Parathyroid adenoma (tissue), 2 donors: ENCODE results near the gene CCDC97.

ENCODE experiments used
- H2AFZ ChIP-seq: fragments of 300-600 bp; sonication (generic); one replicate; pipeline ENCODE4 v1.7.0; 2017; ENCODE audit warnings: antibody characterized with exemption, mild to moderate bottlenecking
- H3K27ac ChIP-seq: fragments of 300-600 bp; sonication (generic); one replicate; pipeline ENCODE4 v1.7.0; 2017
- H3K27me3 ChIP-seq: fragments of 300-600 bp; sonication (generic); one replicate; pipeline ENCODE4 v1.7.0; 2017; ENCODE audit warnings: low read length; ENCODE audit not compliant: control insufficient read depth, insufficient read depth
- H3K36me3 ChIP-seq: fragments of 300-600 bp; sonication (generic); one replicate; pipeline ENCODE4 v1.7.0; 2017; ENCODE audit warnings: low read length; ENCODE audit not compliant: control insufficient read depth, insufficient read depth
- H3K4me1 ChIP-seq: fragments of 300-600 bp; sonication (generic); one replicate; pipeline ENCODE4 v1.7.0; 2017; ENCODE audit warnings: control low read depth
- H3K4me2 ChIP-seq: fragments of 300-600 bp; sonication (generic); one replicate; pipeline ENCODE4 v1.7.0; 2017; ENCODE audit warnings: low read length
- H3K4me3 ChIP-seq: fragments of 300-600 bp; sonication (generic); one replicate; pipeline ENCODE4 v1.7.0; 2017; ENCODE audit warnings: low read depth, low read length
- H3K79me2 ChIP-seq: fragments of 300-600 bp; sonication (generic); one replicate; pipeline ENCODE4 v1.7.0; 2017; ENCODE audit warnings: control low read depth
- H3K9ac ChIP-seq: fragments of 300-600 bp; sonication (generic); one replicate; pipeline ENCODE4 v1.7.0; 2017; ENCODE audit warnings: mild to moderate bottlenecking
- H3K9me3 ChIP-seq: fragments of 300-600 bp; sonication (generic); one replicate; pipeline ENCODE4 v1.7.0; 2017; ENCODE audit warnings: low read length; ENCODE audit not compliant: control insufficient read depth
- TF ChIP-seq, protein P1 (sequence below): fragments of 300-600 bp; sonication (generic); IDR thresholded peaks from one replicate; pipeline ENCODE4 v1.7.0; 2017; ENCODE audit warnings: antibody characterized with exemption, mild to moderate bottlenecking
- donor health status: primary hyperparathyroidism.

CCDC97 gene

DNA sequence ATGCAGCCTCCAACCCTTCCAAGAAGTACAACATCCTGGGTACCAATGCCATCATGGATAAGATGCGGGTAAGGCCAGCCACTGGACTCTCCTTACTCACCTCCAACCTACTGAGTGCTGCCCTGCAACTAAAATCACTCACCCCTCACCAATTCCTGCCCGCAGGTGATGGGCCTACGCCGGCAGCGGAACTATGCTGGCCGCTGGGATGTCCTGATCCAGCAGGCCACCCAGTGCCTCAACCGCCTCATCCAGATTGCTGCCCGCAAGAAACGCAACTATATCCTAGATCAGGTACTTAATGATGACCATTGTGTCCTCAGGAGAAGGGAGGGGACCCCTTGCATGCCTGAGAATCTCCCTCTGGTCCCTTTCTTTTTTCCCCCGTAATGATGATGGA lies 15.6 kb upstream of the CCDC97 start:
- Histone ChIP-seq H3K9ac (no peak overlapping the region), H3K79me2 (peaks cover 37% of the 10 kb centered on the region), H3K4me3 (no peak overlapping the region), H3K4me2 (no peak overlapping the region), H2AFZ (no peak overlapping the region), H3K27me3 (no peaks in the 10 kb centered on the region), H3K27ac (no peak overlapping the region), H3K9me3 (no peaks in the 10 kb centered on the region), H3K36me3 (no peaks in the 10 kb centered on the region), H3K4me1 (peaks cover 25% of the 10 kb centered on the region)
- TF ChIP-seq, protein P1, sequence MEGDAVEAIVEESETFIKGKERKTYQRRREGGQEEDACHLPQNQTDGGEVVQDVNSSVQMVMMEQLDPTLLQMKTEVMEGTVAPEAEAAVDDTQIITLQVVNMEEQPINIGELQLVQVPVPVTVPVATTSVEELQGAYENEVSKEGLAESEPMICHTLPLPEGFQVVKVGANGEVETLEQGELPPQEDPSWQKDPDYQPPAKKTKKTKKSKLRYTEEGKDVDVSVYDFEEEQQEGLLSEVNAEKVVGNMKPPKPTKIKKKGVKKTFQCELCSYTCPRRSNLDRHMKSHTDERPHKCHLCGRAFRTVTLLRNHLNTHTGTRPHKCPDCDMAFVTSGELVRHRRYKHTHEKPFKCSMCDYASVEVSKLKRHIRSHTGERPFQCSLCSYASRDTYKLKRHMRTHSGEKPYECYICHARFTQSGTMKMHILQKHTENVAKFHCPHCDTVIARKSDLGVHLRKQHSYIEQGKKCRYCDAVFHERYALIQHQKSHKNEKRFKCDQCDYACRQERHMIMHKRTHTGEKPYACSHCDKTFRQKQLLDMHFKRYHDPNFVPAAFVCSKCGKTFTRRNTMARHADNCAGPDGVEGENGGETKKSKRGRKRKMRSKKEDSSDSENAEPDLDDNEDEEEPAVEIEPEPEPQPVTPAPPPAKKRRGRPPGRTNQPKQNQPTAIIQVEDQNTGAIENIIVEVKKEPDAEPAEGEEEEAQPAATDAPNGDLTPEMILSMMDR = no peak

DNA sequence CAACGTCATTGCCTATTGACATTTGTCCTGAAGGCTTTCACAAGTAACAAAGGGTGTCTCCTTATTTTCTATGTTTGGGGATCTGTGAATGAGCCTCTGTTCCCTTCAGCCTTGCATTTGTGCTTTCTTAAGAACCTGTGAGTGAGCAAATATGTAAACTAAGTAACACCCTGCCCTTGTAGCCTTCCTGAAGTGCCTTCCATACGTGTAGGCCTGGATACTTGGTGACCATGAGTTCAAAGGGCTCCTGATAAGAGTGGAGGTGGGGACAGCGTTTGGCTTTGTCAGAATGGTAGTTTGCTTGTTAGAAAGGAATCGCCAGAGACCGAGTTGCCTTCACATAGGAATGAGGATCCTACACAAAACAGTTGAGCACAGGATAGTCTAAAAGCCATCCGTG lies 14.5 kb upstream of the CCDC97 start:
- Histone ChIP-seq H3K27me3 (no peaks in the 10 kb centered on the region), H2AFZ (no peak overlapping the region), H3K4me1 (peaks cover 30% of the 10 kb centered on the region), H3K9ac (no peak overlapping the region), H3K36me3 (no peaks in the 10 kb centered on the region), H3K9me3 (no peaks in the 10 kb centered on the region), H3K4me3 (no peak overlapping the region), H3K27ac (no peak overlapping the region), H3K79me2 (peaks cover 34% of the 10 kb centered on the region), H3K4me2 (no peak overlapping the region)
- TF ChIP-seq, protein P1 = no peak

DNA sequence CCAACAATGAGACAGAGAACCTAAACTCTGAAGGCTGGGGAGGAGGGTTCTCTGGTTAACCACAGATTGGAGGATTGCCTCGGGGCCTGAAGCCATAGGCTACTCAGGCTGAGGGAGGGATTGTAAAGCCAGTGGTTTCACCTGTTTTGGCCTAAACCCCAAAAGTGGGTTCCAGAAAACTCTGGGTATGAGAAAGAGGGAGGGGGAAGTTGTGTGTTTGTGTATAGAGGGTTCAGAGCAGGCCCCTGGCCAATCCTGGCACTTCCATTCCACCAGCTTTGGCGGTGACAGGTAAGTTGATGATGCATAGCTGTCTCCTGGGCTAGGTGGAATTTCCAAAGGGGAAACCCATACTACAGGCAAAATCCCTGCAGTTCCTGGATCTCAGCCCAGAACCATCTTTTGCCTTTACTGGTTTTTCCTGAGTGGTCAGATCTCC lies 13.5 kb upstream of the CCDC97 start:
- H3K4me3 ChIP-seq = no peak overlapping the region
- no peaks in the 10 kb centered on the region for H3K36me3 ChIP-seq
- peaks cover 27% of the 10 kb centered on the region for H3K79me2 ChIP-seq
- TF ChIP-seq, protein P1 = no peak
- no peak overlapping the region for H3K9ac ChIP-seq
- peaks cover 30% of the 10 kb centered on the region for H3K4me1 ChIP-seq
- H2AFZ ChIP-seq = no peak overlapping the region
- no peaks in the 10 kb centered on the region for H3K9me3 ChIP-seq
- H3K4me2 ChIP-seq = no peak overlapping the region
- H3K27me3 ChIP-seq = no peaks in the 10 kb centered on the region
- no peak overlapping the region for H3K27ac ChIP-seq

DNA sequence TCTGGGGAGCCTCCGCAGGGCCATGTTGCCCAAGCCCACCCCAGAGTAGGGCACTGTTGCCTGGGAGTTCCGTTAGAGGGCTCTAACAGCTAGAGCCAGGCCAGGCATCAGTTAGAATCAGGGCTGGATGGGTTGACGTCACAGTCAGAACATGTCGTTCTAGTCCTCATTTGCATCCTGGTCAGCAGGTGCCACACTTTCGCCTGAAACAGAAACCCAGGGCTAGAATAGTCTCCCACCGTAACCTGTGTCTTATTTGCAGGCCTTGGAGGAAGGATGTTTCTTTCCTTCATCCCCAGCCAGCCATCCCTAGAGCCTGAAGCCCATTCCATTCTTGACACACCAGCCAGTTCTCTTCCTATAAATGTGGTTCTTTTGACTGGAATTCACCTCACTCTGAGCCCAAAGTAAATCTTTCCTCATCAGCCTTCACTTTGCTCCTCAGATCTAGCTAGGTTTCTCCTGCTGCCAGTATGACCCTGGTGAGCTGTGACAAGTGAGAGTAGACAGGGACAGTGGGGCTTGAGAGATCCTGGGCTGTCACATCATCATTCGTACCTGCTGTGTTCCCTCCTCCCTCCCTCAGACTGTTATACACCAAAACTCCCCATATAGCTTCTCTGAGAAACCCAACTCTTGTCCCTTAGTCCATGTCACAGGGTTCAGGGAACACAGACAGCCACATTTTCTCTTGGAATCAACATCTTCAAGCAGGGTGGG lies 12.2 kb upstream of the CCDC97 start:
- Histone ChIP-seq H3K4me1 (peaks cover 30% of the 10 kb centered on the region), H3K9me3 (no peaks in the 10 kb centered on the region), H2AFZ (no peak overlapping the region), H3K4me3 (no peak overlapping the region), H3K36me3 (no peaks in the 10 kb centered on the region), H3K79me2 (peaks cover 20% of the 10 kb centered on the region), H3K27me3 (no peaks in the 10 kb centered on the region), H3K9ac (no peak overlapping the region), H3K4me2 (no peak overlapping the region), H3K27ac (peak overlapping the region; percentile 65)
- TF ChIP-seq, protein P1 = no peak

DNA sequence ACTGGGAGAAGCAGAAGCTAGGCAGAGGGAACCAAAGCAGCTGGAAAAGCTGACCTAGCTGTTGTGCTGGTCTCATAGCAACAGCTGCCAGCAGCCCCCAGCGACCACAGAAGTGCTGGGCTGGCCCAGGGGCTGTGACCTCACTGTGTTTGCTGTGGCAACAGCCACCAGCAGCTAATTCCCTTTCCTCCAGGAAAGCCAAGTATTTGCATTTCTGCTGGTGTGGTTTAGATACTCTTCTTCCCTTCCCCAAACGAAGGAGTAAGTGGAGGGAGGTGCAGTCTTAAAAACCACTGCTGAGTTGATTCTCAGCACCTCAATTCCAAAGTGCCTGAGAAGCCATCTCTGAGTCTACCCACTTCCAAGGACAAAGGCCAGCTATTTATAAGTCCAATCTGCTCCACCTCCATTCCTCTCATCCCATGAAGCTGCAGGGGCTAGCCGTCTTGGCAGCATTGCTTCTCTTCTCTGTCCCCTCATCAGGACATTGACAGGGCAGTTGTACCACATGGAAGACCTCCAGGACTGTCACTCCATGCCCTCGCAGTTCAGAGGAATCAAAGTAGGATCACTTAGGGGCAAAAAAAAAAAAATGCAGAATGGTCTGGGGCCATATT lies 11.5 kb upstream of the CCDC97 start:
- Histone ChIP-seq H3K9me3 (no peaks in the 10 kb centered on the region), H3K4me3 (no peak overlapping the region), H3K79me2 (peaks cover 17% of the 10 kb centered on the region), H3K36me3 (no peaks in the 10 kb centered on the region), H3K4me2 (no peak overlapping the region), H3K27ac (peak overlapping the region; percentile 65), H3K4me1 (peaks cover 30% of the 10 kb centered on the region), H2AFZ (no peak overlapping the region), H3K27me3 (no peaks in the 10 kb centered on the region), H3K9ac (no peak overlapping the region)
- TF ChIP-seq, protein P1 = no peak
